Activated CD4-positive, alpha-beta T cell treated with anti-CD3 and anti-CD28 coated beads, Interleukin-2, amount 50 U/mL, for 4 hours (primary cell): Measurements from ENCODE around the gene TMSB15C.

Experiments used
- DNase-seq, 2 experiments: peaks; one replicate each; pipeline ENCODE4 v3.0.0-alpha.2; 2020

Gene TMSB15C

GRCh38 chrX:104041003-104041402 lies 35.0 kb downstream of the TMSB15C start:
- no peak for DNase-seq

- DNase-seq: no peak
Measured at GRCh38 chrX:104039689-104040505, 36.1 kb downstream of the TMSB15C start, which contains the start of gene H2BW2. TSS of gene H2BW2 (plus strand) at chrX:104039956. CDS start at chrX:104039995, 39 bp downstream.
